Activated CD4-positive, alpha-beta memory T cell treated with anti-CD3 and anti-CD28 coated beads, Interleukin-2, amount 10 ng/mL, durations not matched to agents 7 days and 5 days (primary cell): ENCODE data around the gene MARCHF11. TPM values are rescaled to one million over a fixed set of nuclear protein-coding genes. Genes with fewer than 3 reads are reported as not detected.

Experiments used
- CTCF ChIA-PET: fragments of 350-600 bp; sonication (Branson Sonifier 250); formaldehyde crosslinking; loops from one replicate; lab custom pipeline; 2021; ENCODE audit warnings: antibody characterized with exemption, inconsistent platforms; lab: Charles Lee
- POLR2A ChIA-PET: fragments of 350-600 bp; sonication (Branson Sonifier 250); formaldehyde crosslinking; loops from one replicate; lab custom pipeline; 2021; ENCODE audit warnings: antibody characterized with exemption; lab: Charles Lee
- DNase-seq: peaks from one replicate; pipeline ENCODE4 v3.0.0-alpha.2; 2020
- H3K27ac Mint-ChIP-seq: one replicate; pipeline ENCODE4 v1.8.0; 2021; ENCODE audit warnings: mild to moderate bottlenecking, mixed read lengths
- H3K27me3 Mint-ChIP-seq: one replicate; pipeline ENCODE4 v1.8.0; 2021; ENCODE audit warnings: mixed read lengths
- H3K36me3 Mint-ChIP-seq: one replicate; pipeline ENCODE4 v1.8.0; 2021; ENCODE audit warnings: low read depth, mixed read lengths
- H3K4me1 Mint-ChIP-seq: one replicate; pipeline ENCODE4 v1.8.0; 2021; ENCODE audit warnings: mixed read lengths
- H3K4me3 Mint-ChIP-seq: one replicate; pipeline ENCODE4 v1.8.0; 2021; ENCODE audit warnings: mild to moderate bottlenecking, mixed read lengths
- H3K9me3 Mint-ChIP-seq: one replicate; pipeline ENCODE4 v1.8.0; 2021; ENCODE audit warnings: mixed read lengths
- total RNA-seq, 2 experiments: library from RNA; stranded (reverse); gene quantifications; one replicate each; pipeline ENCODE4 v1.2.3, GENCODE V29; 2021

MARCHF11 gene
- total RNA-seq, 2 experiments from 2014 or later, result not detected

GRCh38 chr5:16066320-16066719, 113.3 kb downstream of the MARCHF11 start:
- ChIA-PET CTCF (no interaction called here), POLR2A (no interaction called here)
- Mint-ChIP-seq H3K27me3 (no peaks in the 10 kb centered on the region), H3K4me1 (no peaks in the 10 kb centered on the region), H3K9me3 (peaks cover 3% of the 10 kb centered on the region), H3K4me3 (no peak overlapping the region), H3K36me3 (no peaks in the 10 kb centered on the region), H3K27ac (no peak overlapping the region)
- no peak for DNase-seq

GRCh38 chr5:16065831-16066230, 113.8 kb downstream of the MARCHF11 start:
- ChIA-PET POLR2A (no interaction called here), CTCF (no interaction called here)
- no peak for DNase-seq
- peaks cover 4% of the 10 kb centered on the region for H3K9me3 Mint-ChIP-seq
- H3K36me3 Mint-ChIP-seq, result no peaks in the 10 kb centered on the region
- H3K4me1 Mint-ChIP-seq, result no peaks in the 10 kb centered on the region
- no peaks in the 10 kb centered on the region for H3K27me3 Mint-ChIP-seq
- no peak overlapping the region for H3K27ac Mint-ChIP-seq
- no peak overlapping the region for H3K4me3 Mint-ChIP-seq

GRCh38 chr5:16064135-16064893, 115.3 kb downstream of the MARCHF11 start:
- ChIA-PET POLR2A (no interaction called here), CTCF (no interaction called here)
- no peak overlapping the region for H3K27ac Mint-ChIP-seq
- H3K4me1 Mint-ChIP-seq, result no peaks in the 10 kb centered on the region
- no peaks in the 10 kb centered on the region for H3K36me3 Mint-ChIP-seq
- no peak overlapping the region for H3K4me3 Mint-ChIP-seq
- no peak for DNase-seq
- H3K27me3 Mint-ChIP-seq, result no peaks in the 10 kb centered on the region
- peaks cover 6% of the 10 kb centered on the region for H3K9me3 Mint-ChIP-seq

- no peaks in the 10 kb centered on the region for H3K4me1 Mint-ChIP-seq
- DNase-seq, result no peak
- H3K36me3 Mint-ChIP-seq, result no peaks in the 10 kb centered on the region
- CTCF ChIA-PET, result no interaction called here
- H3K4me3 Mint-ChIP-seq, result no peak overlapping the region
- H3K9me3 Mint-ChIP-seq, result peaks cover 6% of the 10 kb centered on the region
- no peak overlapping the region for H3K27ac Mint-ChIP-seq
- POLR2A ChIA-PET, result no interaction called here
- no peaks in the 10 kb centered on the region for H3K27me3 Mint-ChIP-seq
Observed at GRCh38 chr5:16061163-16061562, 118.4 kb downstream of the MARCHF11 start.

GRCh38 chr5:16057277-16057676, 122.3 kb downstream of the MARCHF11 start:
- POLR2A ChIA-PET, result no interaction called here
- H3K9me3 Mint-ChIP-seq, result peaks cover 3% of the 10 kb centered on the region
- H3K4me3 Mint-ChIP-seq, result no peak overlapping the region
- H3K27ac Mint-ChIP-seq, result no peak overlapping the region
- no peaks in the 10 kb centered on the region for H3K4me1 Mint-ChIP-seq
- CTCF ChIA-PET, result no interaction called here
- H3K27me3 Mint-ChIP-seq, result no peaks in the 10 kb centered on the region
- H3K36me3 Mint-ChIP-seq, result no peaks in the 10 kb centered on the region
- no peak for DNase-seq

- H3K27me3 Mint-ChIP-seq, result no peaks in the 10 kb centered on the region
- no peaks in the 10 kb centered on the region for H3K36me3 Mint-ChIP-seq
- DNase-seq, result no peak
- CTCF ChIA-PET, result no interaction called here
- no peak overlapping the region for H3K27ac Mint-ChIP-seq
- POLR2A ChIA-PET, result no interaction called here
- H3K4me3 Mint-ChIP-seq, result no peak overlapping the region
- H3K9me3 Mint-ChIP-seq, result peaks cover 5% of the 10 kb centered on the region
- no peaks in the 10 kb centered on the region for H3K4me1 Mint-ChIP-seq
Observed at GRCh38 chr5:16051246-16051755, 128.3 kb downstream of the MARCHF11 start.

- ChIA-PET CTCF (no interaction called here), POLR2A (no interaction called here)
- no peak overlapping the region for H3K27ac Mint-ChIP-seq
- no peak overlapping the region for H3K4me3 Mint-ChIP-seq
- DNase-seq, result no peak
- peaks cover 5% of the 10 kb centered on the region for H3K9me3 Mint-ChIP-seq
- H3K36me3 Mint-ChIP-seq, result no peaks in the 10 kb centered on the region
- no peaks in the 10 kb centered on the region for H3K27me3 Mint-ChIP-seq
- H3K4me1 Mint-ChIP-seq, result no peaks in the 10 kb centered on the region
Observed at GRCh38 chr5:16050414-16050813, 129.2 kb downstream of the MARCHF11 start.

- Mint-ChIP-seq H3K9me3 (peaks cover 5% of the 10 kb centered on the region), H3K36me3 (no peaks in the 10 kb centered on the region)
Observed at GRCh38 chr5:16049761-16050160, 129.8 kb downstream of the MARCHF11 start.

GRCh38 chr5:16048132-16048531, 131.5 kb downstream of the MARCHF11 start:
- Mint-ChIP-seq H3K27me3 (no peaks in the 10 kb centered on the region), H3K4me3 (no peak overlapping the region), H3K9me3 (peaks cover 5% of the 10 kb centered on the region), H3K36me3 (no peaks in the 10 kb centered on the region), H3K4me1 (no peaks in the 10 kb centered on the region), H3K27ac (no peak overlapping the region)
- CTCF ChIA-PET, result interaction anchor here (0.5 kb wide), 1 partner anchor 262 kb away, joined by 3 read pairs; no protein-coding TSS in a partner anchor
- no peak for DNase-seq
- POLR2A ChIA-PET, result no interaction called here

More at GRCh38 chr5:16049761-16050160, 129.8 kb downstream of the MARCHF11 start:
- Mint-ChIP-seq H3K4me1 (no peaks in the 10 kb centered on the region), H3K27me3 (no peaks in the 10 kb centered on the region), H3K4me3 (no peak overlapping the region), H3K27ac (no peak overlapping the region)
- DNase-seq, result no peak
- ChIA-PET POLR2A (no interaction called here), CTCF (no interaction called here)

- ChIA-PET POLR2A (no interaction called here), CTCF (no interaction called here)
- Mint-ChIP-seq H3K9me3 (peaks cover 5% of the 10 kb centered on the region), H3K4me1 (no peaks in the 10 kb centered on the region), H3K36me3 (no peaks in the 10 kb centered on the region), H3K27ac (no peak overlapping the region), H3K27me3 (no peaks in the 10 kb centered on the region), H3K4me3 (no peak overlapping the region)
- no peak for DNase-seq
Observed at GRCh38 chr5:16043349-16043965, 136.1 kb downstream of the MARCHF11 start.

GRCh38 chr5:16037121-16037845, 142.3 kb downstream of the MARCHF11 start:
- POLR2A ChIA-PET, result no interaction called here
- Mint-ChIP-seq H3K27ac (no peak overlapping the region), H3K4me1 (no peaks in the 10 kb centered on the region), H3K36me3 (no peaks in the 10 kb centered on the region), H3K9me3 (no peaks in the 10 kb centered on the region), H3K4me3 (no peak overlapping the region), H3K27me3 (no peaks in the 10 kb centered on the region)
- DNase-seq, result no peak
- CTCF ChIA-PET, result no interaction called here

GRCh38 chr5:16034319-16035001, 145.1 kb downstream of the MARCHF11 start:
- no peaks in the 10 kb centered on the region for H3K27me3 Mint-ChIP-seq
- H3K4me1 Mint-ChIP-seq, result no peaks in the 10 kb centered on the region
- no peak overlapping the region for H3K27ac Mint-ChIP-seq
- ChIA-PET CTCF (no interaction called here), POLR2A (no interaction called here)
- no peak overlapping the region for H3K4me3 Mint-ChIP-seq
- H3K9me3 Mint-ChIP-seq, result peaks cover 4% of the 10 kb centered on the region
- DNase-seq, result no peak
- no peaks in the 10 kb centered on the region for H3K36me3 Mint-ChIP-seq
